Dedifferentiated amniotic fluid mesenchymal stem cell (primary cell): ENCODE results near the gene CDK19.

Experiments used
- DNase-seq: peaks from one replicate; pipeline ENCODE4 v3.0.0-alpha.2; 2016; ENCODE audit errors: extremely low spot score

Gene CDK19

DNA sequence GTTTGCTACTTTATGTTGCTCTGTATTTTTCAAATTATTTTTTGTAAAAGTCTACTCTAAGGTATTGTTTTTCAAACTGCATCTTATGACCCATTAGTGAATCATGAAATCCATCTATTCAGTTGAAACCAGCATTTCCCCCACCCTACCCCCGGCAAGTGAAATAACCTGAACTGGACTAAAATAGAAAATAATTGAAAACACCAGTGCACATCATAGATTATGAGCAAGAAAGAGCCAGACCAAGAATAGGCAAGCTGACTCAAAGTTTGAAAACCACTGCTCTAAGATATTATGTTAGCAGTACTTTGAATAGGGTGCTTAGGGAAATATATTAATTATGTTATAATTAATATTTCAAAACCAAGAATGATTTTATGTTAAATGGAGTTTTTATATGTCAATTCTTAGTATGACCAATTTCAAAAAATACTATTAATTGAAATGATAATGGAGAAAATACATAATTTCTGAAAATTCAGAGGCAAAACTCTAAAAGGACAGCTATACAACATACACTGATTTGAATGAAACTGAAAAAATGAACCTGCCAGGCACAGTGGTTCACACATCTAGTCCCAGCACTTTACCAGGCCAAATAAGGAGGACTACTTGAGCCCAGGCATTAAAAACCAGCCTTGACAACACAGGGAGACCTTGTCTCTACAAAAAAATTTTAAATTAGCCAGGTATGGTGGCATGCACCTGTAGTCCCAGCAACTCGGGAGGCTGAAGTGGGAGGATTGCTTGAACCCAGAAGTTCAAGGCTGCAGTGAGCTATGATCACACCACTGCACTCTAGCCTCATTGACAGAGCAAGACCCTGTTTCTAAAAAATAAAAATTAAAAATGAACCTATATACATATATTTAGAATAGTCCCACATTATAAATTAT lies 112.0 kb downstream of the CDK19 start:
- no peak for DNase-seq

- DNase-seq = no peak
Measured at GRCh38 chr6:110699780-110700179, 115.5 kb downstream of the CDK19 start.

DNA sequence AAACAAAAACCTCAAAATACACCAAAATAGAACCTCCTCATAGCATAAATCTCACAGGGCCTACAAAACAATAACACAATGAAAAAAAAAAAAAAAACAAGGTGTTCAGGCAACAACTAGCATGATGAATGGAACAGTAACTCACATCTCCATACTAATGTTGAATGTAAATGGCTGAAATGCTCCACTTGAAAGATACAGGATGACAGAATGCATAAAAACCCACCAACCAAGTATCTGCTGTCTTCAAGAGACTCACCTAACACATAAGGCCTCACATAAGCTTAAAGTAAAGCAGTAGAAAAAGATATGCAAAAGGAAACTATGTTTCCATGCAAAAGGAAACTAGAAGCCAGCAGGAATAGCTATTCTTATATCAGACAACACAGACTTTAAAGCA lies 121.3 kb downstream of the CDK19 start:
- DNase-seq = no peak

- DNase-seq = no peak
Measured at GRCh38 chr6:110693296-110693695, 122.0 kb downstream of the CDK19 start.

- DNase-seq = no peak
Measured at GRCh38 chr6:110690916-110691315, 124.4 kb downstream of the CDK19 start.

DNA sequence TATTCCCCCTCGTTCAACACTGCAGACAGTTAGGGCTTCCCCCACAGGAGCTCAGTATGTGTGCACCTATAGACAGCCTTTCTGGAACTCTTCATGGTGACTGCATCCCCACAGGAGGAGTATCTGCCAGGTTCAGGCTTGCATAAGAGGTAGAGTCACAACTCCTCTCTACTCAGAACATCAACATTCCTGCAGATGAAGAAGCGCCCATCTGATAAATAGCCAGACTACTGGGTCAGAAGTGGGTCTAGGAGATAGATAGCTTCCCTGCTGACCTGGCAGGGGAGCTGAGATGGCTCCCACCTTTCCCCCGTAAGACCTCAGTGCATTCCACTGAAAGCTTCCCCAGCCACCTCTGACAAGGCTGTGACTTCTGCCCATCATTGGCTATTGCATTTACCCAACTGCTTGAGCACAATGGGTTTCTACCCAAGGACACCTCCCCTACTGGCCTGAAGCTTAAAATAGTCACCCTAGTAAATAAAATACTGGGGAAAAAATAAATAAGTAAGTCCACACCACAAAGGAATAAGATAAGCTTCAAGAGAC lies 125.1 kb downstream of the CDK19 start:
- no peak for DNase-seq

DNA sequence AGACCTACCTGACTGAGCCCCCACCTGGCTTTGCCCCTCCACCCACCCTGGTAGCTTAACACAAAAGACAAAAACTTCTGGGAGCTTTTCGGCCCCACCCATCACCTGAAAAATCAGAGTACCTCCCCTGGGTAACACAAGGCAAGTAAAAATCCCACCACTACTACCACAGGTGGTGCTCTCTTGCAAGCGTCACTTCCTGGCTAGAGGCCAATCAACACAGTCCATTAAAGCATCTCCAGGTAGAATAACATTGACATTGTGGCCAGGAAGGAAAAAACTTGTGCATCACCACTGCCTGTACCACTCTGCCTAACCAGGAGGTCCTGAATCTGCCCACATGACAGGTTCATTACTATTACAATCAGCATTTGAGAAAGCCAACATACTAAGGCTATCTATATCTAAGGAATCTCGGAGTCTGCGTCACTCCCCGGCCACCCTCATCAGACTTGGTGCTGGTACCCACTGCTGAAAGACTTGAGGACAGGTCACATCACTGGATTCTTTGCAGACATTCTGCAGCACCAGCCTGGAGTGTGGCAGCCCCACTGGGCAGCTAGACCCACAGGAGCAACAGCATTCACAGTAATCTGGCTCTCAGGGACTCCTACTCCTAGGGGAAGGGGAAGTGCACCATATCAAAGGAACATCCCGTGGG lies 125.9 kb downstream of the CDK19 start:
- DNase-seq = no peak

DNA sequence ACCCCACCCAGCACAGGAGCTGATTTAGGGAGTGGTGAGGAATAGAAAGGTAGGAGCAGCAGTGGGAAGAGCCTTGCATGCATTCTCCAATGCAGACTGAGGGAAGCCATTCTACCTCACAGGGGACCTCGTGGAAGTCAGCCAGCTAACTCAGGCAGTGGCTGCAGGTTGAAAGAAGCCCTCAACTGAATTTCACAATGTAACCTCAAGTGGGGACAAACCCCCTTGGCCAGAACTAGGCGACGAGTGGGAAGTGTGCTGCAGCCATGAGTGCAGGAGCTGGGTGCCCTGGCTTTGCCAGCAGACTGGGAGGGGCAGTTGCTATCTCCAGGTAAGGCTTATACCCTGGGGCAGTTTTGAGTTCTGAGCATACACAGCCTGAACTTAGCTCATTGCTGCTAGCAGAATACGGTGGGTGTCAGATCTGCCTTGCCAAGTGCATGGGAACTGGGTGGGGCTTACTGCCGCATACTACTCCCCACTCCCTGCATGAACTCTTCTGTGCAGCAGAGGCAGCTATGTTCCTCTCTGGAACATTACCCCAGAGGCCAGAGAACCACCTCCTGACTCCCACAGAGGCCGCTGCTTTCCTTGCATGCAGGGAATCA lies 126.5 kb downstream of the CDK19 start:
- DNase-seq = no peak

GRCh38 chr6:110687326-110687725 lies 127.9 kb downstream of the CDK19 start:
- DNase-seq = no peak

DNA sequence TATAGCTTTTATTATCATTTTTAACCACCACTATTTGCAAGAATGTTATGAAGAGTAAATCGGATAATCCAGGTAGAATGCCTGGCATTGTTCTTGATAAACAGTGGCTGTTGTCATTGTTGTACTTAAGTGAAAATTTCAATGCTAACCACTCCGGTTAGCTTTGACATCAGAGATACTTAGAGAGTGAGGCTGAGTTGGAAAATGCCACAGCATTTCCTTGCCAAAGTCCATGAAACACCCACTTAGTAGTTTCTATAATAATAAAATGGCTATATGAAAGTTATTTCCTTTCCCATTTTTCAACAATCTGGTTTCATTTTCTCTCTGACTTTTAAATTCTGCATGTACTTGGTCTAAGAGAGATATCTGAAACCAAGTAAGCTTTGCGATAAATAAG lies 132.0 kb downstream of the CDK19 start:
- DNase-seq = no peak

DNA sequence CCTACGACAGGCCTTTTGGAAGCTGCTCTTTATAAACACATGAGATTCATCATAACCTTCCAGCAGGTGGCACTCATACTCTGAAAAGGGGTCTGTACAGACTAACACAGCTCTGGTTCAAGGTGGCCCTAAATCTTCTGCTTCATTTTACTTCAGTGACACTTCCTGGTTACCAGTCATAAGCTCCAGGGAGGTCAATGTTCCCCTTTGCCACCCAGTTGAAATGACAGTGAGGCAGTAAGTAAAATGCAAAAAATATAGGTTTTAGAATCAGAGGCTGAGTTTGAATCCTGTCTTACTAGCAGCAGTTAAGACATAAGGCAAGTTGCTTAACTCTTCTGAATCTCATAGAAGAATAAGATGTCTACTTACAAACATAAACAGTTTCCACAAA lies 132.8 kb downstream of the CDK19 start:
- DNase-seq = peak; percentile 76

DNA sequence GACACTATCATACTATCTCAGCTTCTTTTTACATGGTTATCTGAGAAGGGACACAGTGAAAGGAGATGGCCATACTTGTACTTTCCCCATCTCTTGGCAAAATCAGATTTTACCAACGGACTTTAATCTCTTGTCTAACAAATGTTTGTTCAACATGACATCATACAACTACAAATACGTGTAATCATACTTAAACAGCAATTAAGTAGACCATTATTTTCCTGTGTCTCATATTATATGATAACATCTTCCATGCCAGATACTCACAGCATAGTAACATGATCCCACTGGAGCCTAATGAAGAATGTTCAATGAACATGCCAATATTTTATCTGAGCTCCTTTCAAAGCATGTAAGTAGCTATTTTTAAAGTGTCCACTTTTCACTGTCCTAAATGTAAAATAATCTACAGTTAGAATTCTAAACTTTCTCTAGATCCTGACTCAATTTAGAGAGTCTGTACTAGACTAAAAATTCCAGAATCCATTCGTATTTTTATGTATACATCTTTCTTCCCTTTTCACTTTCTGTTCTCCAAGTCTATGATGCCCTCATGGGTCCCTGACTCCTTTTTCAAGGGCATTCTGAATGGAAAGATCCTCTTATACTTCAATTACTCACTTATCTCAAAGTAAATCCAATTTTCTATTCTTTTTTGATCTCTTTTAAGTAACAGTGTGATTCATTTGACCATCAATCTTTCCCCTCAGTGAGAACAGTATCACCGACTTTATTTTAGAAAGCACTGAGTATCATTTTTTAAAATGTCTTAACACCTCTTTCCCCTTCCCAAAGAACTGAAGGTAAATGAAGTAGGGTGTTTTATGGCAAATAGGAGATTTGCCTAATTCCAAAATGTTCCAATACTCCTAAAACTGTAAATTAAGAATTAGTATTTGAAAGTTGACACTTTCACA lies 133.5 kb downstream of the CDK19 start:
- DNase-seq = no peak

- no peak for DNase-seq
Measured at GRCh38 chr6:110676396-110676795, 138.9 kb downstream of the CDK19 start.

DNA sequence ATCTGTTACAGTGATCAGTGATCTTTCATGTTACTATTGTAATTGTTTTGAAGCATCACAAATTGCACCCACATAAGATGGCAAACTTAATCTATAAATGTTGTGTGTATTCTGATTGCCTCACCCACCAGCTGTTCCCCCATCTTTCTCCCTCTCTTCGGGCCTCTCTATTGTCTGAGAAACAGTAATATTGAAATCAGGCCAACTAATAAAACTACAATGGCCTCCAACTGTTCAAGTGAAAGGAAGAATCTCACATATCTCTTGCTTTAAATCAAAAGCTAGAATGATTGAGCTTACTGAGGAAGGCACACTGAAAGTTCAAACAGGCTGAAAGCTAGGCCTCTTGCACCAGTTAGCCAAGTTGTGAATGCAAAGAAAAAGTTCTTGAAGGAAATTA lies 141.2 kb downstream of the CDK19 start:
- DNase-seq = no peak

GRCh38 chr6:110672122-110672521 lies 143.1 kb downstream of the CDK19 start:
- no peak for DNase-seq

DNA sequence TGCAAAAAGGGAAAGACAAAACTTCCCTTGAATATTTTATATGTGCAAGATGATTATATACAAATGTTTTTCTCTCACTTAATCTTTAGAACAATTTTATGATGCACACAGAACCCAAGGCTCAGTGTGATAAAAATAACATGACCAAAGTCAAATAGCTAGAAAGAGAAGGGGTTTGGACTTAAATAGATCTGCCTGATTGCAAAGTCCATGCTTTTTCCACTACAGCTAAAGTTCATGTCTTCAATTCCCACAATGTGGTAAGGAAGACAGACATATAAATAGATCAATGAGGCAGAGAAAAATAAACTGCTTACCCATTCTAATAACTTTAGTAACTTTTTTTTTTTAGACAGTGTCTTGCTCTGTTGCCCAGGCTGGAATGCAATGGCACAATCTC lies 143.8 kb downstream of the CDK19 start:
- no peak for DNase-seq

DNA sequence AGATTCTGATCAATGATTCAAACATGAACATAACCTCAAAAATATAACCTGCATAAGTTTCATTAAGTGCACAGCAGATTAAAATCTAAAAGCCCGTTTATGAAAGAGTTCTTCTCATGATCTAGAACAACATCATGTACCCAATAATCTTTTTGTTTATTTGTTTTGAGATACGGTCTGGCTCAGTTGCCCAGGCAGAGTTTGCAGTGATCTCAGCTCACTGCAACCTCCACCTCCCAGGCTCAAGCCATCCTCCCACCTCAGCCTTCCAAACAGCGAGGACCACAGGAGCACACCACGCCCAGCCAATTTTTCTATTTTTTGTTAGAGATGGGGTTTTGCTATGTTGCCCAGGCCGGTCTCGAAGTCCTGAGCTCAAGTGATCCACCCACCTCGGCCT lies 149.7 kb downstream of the CDK19 start:
- no peak for DNase-seq

- DNase-seq = peak; percentile 31
Measured at GRCh38 chr6:110664933-110665332, 150.3 kb downstream of the CDK19 start.

- peak; percentile 17 for DNase-seq
Measured at GRCh38 chr6:110662490-110663211, 152.6 kb downstream of the CDK19 start.

DNA sequence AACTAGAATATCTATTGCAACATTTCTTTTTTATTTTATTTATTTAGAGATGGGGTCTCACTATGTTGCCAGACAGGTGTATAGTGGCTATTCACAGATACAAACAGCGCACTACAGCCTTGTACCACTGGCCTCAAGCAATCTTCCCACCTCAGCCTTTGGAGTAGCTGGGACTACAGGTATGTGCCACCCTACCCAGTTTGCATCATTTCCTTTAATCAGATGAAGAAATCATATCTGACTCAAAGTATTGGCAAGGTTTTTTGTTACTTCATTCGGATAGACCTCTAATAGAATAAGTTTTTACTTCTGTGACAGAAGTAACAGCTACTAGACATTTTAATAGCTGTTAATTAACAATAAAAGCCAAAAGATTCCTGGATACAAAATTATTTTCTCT lies 153.9 kb downstream of the CDK19 start:
- DNase-seq = no peak
